Epithelial cell of esophagus (primary cell): ENCODE results near the gene DERL2.
A peak's percentile ranks its signal among the peaks of the same experiment; 100 is the strongest.

ENCODE experiments used
- DNase-seq: peaks from one replicate; pipeline ENCODE4 v3.0.0; 2010; ENCODE audit warnings: low read depth
- H3K4me3 ChIP-seq: 2 replicates; pipeline ENCODE4 v1.5.1; 2011; ENCODE audit warnings: mild to moderate bottlenecking, low read length, control low read depth
- TF ChIP-seq, protein P1 (sequence below): IDR thresholded peaks from 2 replicates; pipeline ENCODE4 v1.5.1; 2011; ENCODE audit warnings: low read depth, mild to moderate bottlenecking, low read length, control low read depth, inconsistent platforms; ENCODE audit not compliant: insufficient read depth; ENCODE audit errors: missing control alignments

Gene DERL2

DNA sequence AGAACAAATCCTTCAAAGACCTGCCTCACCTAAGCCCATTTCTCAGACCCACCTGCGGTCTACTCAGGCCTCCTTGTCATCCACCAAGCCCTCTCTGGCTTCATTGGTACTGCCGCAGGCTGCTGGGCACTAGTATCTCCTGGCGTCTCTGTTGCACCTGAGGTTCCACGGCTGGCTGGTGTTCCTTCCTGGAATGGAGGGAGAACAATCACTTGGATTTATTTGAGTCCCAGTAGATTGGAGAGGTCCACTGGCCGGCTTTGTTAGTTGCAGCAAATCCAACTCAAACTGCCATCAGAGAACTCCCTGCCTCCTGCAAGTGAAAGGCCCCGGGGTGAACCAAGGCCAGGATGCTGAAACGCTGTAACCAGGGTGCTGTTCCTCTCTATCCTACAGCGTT, 15.7 kb upstream of the DERL2 start:
- no peak for DNase-seq
- TF ChIP-seq, protein P1, sequence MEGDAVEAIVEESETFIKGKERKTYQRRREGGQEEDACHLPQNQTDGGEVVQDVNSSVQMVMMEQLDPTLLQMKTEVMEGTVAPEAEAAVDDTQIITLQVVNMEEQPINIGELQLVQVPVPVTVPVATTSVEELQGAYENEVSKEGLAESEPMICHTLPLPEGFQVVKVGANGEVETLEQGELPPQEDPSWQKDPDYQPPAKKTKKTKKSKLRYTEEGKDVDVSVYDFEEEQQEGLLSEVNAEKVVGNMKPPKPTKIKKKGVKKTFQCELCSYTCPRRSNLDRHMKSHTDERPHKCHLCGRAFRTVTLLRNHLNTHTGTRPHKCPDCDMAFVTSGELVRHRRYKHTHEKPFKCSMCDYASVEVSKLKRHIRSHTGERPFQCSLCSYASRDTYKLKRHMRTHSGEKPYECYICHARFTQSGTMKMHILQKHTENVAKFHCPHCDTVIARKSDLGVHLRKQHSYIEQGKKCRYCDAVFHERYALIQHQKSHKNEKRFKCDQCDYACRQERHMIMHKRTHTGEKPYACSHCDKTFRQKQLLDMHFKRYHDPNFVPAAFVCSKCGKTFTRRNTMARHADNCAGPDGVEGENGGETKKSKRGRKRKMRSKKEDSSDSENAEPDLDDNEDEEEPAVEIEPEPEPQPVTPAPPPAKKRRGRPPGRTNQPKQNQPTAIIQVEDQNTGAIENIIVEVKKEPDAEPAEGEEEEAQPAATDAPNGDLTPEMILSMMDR: no peak
- no peak overlapping the region for H3K4me3 ChIP-seq

DNA sequence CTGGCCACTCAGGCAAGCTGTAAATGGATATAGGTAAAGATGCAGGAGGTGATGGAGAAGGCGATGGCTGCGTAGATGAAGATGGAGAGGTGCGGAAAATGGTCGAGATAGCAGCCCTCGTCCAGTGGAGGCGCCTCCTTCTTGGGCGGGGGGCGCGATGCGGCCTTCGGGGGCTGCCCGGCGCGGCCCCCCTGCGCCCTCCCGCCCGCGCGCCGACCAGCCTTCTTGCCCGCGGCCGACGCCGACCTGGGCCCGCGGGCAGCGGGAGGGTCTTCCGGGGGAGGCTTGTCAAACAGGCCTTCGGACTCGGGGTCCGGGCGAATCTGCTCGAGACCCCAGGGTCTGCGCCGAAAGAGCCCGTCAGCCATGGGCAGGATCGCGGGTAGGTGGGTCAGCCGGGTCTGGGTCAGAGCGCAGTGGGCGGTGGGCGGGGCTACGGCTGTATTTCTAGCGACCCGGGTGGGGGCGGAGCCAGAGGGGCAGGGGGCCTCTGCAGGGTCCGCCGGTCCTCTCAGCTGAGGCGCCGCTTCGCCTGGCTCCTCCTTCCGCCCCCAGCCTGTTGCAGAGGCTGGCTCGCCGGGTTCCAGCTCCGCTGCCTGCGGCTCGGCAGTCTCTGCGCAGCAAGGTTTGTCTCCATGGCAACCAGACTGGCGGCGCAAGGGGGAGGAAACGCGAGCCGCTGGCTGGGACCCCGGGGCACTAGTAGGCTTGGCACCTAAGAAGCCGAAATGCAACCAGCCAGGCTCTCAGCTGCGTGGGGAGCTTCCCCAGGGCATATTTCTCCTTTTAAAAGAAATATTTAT, 14.8 kb upstream of the DERL2 start:
- TF ChIP-seq, protein P1: no peak
- peak; percentile 62 for DNase-seq
- peak overlapping the region; percentile 34 for H3K4me3 ChIP-seq

DNA sequence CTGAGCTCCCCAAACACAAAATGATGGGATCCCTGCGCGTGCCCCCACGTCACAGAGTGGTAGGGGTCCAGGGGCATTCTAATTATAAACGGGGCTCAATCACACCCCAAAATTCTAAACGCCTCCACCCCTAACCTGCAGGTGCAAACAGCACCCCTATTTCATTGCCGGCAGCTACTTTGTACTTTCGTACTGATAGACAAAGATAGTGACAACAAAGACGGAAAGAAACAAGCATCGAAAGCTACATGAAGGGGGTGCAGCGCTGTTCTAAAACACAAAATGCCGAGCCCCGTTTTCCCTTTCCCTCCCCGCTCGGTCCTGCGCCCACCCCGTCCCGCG, 14.2 kb upstream of the DERL2 start:
- DNase-seq: no peak
- peak overlapping the region; percentile 8 for H3K4me3 ChIP-seq
- TF ChIP-seq, protein P1: no peak

DNA sequence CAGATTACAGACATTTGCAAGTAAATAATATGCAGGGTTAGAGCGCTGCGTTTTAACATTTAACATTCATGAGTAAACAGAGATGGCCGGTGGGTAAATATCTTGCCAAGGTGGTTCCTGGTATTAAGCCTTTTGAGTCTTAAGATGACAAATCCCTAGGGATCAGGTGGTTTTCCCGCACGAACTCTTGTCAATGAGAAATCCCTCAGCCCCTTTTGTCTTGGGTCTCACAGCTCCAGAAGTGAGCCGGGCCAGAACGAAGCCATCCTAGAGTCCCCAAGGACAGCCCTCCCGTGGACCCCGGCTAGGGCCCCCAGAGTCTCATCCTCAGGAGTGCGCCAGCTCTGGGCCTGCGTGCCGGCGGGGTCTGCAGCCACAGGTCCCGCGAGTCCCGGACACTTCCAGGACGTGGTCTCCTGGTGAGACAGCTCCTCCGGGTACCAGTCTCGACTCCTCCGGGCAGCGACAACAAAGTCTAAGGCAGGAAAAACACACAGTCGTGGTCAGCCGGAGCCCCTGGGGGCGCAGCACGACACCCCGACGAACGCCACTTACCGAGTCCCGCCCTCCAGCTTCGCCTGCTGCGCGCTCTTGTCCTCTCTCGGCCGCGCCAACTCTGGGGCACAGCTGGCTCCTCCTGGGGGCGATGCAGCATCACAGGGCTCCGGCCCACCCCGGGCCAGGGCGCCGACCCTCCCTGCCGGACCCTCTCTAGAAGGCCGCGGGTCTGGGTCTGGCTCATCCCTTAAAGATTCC, 13.7 kb upstream of the DERL2 start:
- TF ChIP-seq, protein P1: no peak
- no peak overlapping the region for H3K4me3 ChIP-seq
- DNase-seq: no peak

DNA sequence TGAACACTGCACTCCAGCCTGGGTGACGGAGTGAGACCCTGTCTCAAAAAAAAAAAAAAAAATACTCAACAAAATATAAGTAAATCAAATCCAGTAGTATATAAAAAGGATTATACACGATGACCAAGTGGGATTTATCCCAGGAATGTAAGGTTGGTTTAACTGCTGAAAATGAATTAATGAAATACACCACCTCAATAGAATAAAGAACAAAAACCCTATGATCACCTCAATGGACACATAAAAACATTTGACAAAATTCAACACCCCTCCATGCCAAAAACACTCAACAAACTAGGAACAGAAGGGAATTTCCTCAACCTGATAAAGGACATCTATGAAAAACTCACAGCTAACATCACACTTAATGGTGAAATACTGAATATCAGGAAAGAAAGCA, 7.0 kb upstream of the DERL2 start:
- TF ChIP-seq, protein P1: no peak
- DNase-seq: no peak
- H3K4me3 ChIP-seq: no peak overlapping the region

DNA sequence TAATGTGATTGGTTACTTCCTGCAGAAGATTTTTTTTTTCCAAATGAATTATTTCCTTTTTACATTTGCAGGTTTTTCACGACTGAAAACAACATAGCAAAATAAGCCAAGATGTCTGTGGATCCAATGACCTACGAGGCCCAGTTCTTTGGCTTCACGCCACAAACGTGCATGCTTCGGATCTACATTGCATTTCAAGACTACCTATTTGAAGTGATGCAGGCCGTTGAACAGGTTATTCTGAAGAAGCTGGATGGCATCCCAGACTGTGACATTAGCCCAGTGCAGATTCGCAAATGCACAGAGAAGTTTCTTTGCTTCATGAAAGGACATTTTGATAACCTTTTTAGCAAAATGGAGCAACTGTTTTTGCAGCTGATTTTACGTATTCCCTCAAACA, 2.8 kb upstream of the DERL2 start:
- no peak overlapping the region for H3K4me3 ChIP-seq
- TF ChIP-seq, protein P1: no peak
- DNase-seq: no peak
